H1 (cell line): Measurements from ENCODE around the gene GOSR1. TPM values are rescaled to one million over a fixed set of nuclear protein-coding genes. Genes with fewer than 3 reads are reported as not detected.
"Not testable (repeated sequence)": the region's sequence is repeated elsewhere in the genome, so short reads cannot be mapped to it uniquely, and the experiment has no call there.

Experiments
- CTCF ChIA-PET: fragments of 300-600 bp; sonication (Branson Sonifier 250); formaldehyde crosslinking; loops from one replicate; lab custom pipeline; 2021; ENCODE audit not compliant: partially characterized antibody; lab: Charles Lee
- POLR2A ChIA-PET: fragments of 300-600 bp; sonication (Branson Sonifier 250); formaldehyde crosslinking; loops from one replicate; lab custom pipeline; 2021; ENCODE audit warnings: inconsistent platforms; ENCODE audit not compliant: partially characterized antibody; lab: Charles Lee
- DNase-seq, 2 experiments: peaks; one replicate each; pipeline versions ENCODE4 v3.0.0 to v3.0.0-alpha.2; 2010 to 2022; ENCODE audit warnings: low spot score in 2 of 2, low read depth in 1 of 2, mixed read lengths in 1 of 2
- FAIRE-seq: peaks from 2 replicates; lab custom pipeline; 2011; peaks lifted over from hg19 to GRCh38; lab: Jason Lieb, UNC
- H2AFZ ChIP-seq: 2 replicates; pipeline ENCODE4 v1.8.1; 2012; ENCODE audit warnings: low read length, inconsistent platforms
- H2AK5ac ChIP-seq: 2 replicates; pipeline ENCODE4 v1.6.1; 2013; ENCODE audit warnings: low read depth, low read length
- H2BK120ac ChIP-seq: replicated peaks from 2 replicates; pipeline ENCODE3; 2013; ENCODE audit warnings: low read depth, low read length, inconsistent platforms
- H2BK12ac ChIP-seq: 2 replicates; pipeline ENCODE4 v1.6.1; 2013; ENCODE audit warnings: low read depth, low read length
- H2BK15ac ChIP-seq: 2 replicates; pipeline ENCODE4 v1.6.1; 2013; ENCODE audit warnings: low read length
- H2BK20ac ChIP-seq: 2 replicates; pipeline ENCODE4 v1.6.1; 2013; ENCODE audit warnings: low read length
- H2BK5ac ChIP-seq: 2 replicates; pipeline ENCODE4 v1.6.1; 2013; ENCODE audit warnings: low read depth, low read length
- H3K14ac ChIP-seq: 2 replicates; pipeline ENCODE4 v1.6.1; 2013; ENCODE audit warnings: inconsistent platforms; ENCODE audit not compliant: insufficient read length
- H3K18ac ChIP-seq: 2 replicates; pipeline ENCODE4 v1.6.1; 2013; ENCODE audit warnings: low read length; ENCODE audit errors: extremely low read depth
- H3K23ac ChIP-seq: 2 replicates; pipeline ENCODE4 v1.6.1; 2013; ENCODE audit warnings: inconsistent platforms; ENCODE audit not compliant: insufficient read length
- H3K23me2 ChIP-seq: 2 replicates; pipeline ENCODE4 v1.6.1; 2013; ENCODE audit warnings: low read depth, low read length
- H3K27ac ChIP-seq: 2 replicates; pipeline ENCODE4 v1.6.1; 2011; ENCODE audit warnings: low read depth, low read length, inconsistent platforms
- H3K27me3 ChIP-seq, 4 experiments: replicated peaks in 1 of 4; 1 replicate in 1 of 4; 2 replicates in 3 of 4; pipeline versions ENCODE4 v1.6.1 to v1.8.1; 2011 to 2013; ENCODE audit warnings: low read length in 3 of 4, mild to moderate bottlenecking in 3 of 4, inconsistent platforms in 2 of 4, mixed read lengths in 2 of 4, moderate library complexity in 1 of 4; ENCODE audit not compliant: control insufficient read depth in 3 of 4, insufficient read depth in 3 of 4; ENCODE audit errors: extremely low read depth in 1 of 4
- H3K36me3 ChIP-seq, 4 experiments: 2 replicates each; pipeline versions ENCODE4 v1.6.1 to v1.8.1; 2011 to 2013; ENCODE audit warnings: mild to moderate bottlenecking in 4 of 4, low read length in 3 of 4, moderate library complexity in 2 of 4, control low read depth in 1 of 4, inconsistent platforms in 1 of 4; ENCODE audit not compliant: insufficient read depth in 4 of 4, control insufficient read depth in 2 of 4
- H3K4ac ChIP-seq: replicated peaks from 2 replicates; pipeline ENCODE3; 2013; ENCODE audit warnings: low read length, low read depth, mixed read lengths, inconsistent platforms; ENCODE audit not compliant: insufficient read length
- H3K4me1 ChIP-seq, 4 experiments: replicated peaks in 1 of 4; 1 replicate in 1 of 4; 2 replicates in 3 of 4; pipeline versions ENCODE4 v1.6.1 to v1.8.1; 2011 to 2013; ENCODE audit warnings: low read length in 3 of 4, inconsistent platforms in 2 of 4, mixed read lengths in 1 of 4; ENCODE audit not compliant: insufficient read depth in 4 of 4, control insufficient read depth in 3 of 4
- H3K4me2 ChIP-seq, 2 experiments: 2 replicates each; pipeline versions ENCODE4 v1.6.1 to v1.8.1; 2011 to 2013; ENCODE audit warnings: low read depth in 2 of 2, low read length in 2 of 2, control low read depth in 1 of 2, inconsistent platforms in 1 of 2, mild to moderate bottlenecking in 1 of 2; ENCODE audit not compliant: insufficient read depth in 1 of 2
- H3K4me3 ChIP-seq, 4 experiments: fragments of 200-600, 300-600 bp in 1 of 4; sonication (generic), shearing (Covaris generic), sonication (Bioruptor Twin) in 1 of 4; 2 replicates each; pipeline versions ENCODE4 v1.5.1 to v1.8.1; 2011 to 2016; ENCODE audit warnings: low read length in 4 of 4, low read depth in 3 of 4, control low read depth in 2 of 4, inconsistent platforms in 2 of 4, mild to moderate bottlenecking in 2 of 4, mixed read lengths in 1 of 4, moderate library complexity in 1 of 4; ENCODE audit not compliant: insufficient read depth in 2 of 4; ENCODE audit errors: extremely low read depth in 1 of 4
- H3K56ac ChIP-seq: replicated peaks from 2 replicates; pipeline ENCODE3; 2013; ENCODE audit warnings: low read depth, mild to moderate bottlenecking, mixed read lengths, low read length, inconsistent platforms; ENCODE audit not compliant: insufficient read length
- H3K79me1 ChIP-seq: 2 replicates; pipeline ENCODE4 v1.6.1; 2013; ENCODE audit warnings: low read depth, low read length, control low read depth
- H3K79me2 ChIP-seq, 2 experiments: 2 replicates each; pipeline versions ENCODE4 v1.6.1 to v1.8.1; 2012 to 2013; ENCODE audit warnings: low read length in 2 of 2, mild to moderate bottlenecking in 2 of 2, inconsistent platforms in 1 of 2; ENCODE audit not compliant: insufficient read depth in 2 of 2, control insufficient read depth in 1 of 2
- H3K9ac ChIP-seq, 4 experiments: replicated peaks in 1 of 4; 1 replicate in 1 of 4; 2 replicates in 3 of 4; pipeline versions ENCODE4 v1.6.1 to v1.8.1; 2011 to 2013; ENCODE audit warnings: low read depth in 3 of 4, low read length in 3 of 4, control low read depth in 2 of 4, mild to moderate bottlenecking in 2 of 4, moderate library complexity in 2 of 4, inconsistent platforms in 1 of 4; ENCODE audit errors: extremely low read depth in 1 of 4
- H3K9me3 ChIP-seq, 2 experiments: 2 replicates each; pipeline versions ENCODE4 v1.6.1 to v1.8.1; 2012 to 2013; ENCODE audit warnings: mild to moderate bottlenecking in 2 of 2, moderate library complexity in 2 of 2, control low read depth in 1 of 2, inconsistent platforms in 1 of 2, low read depth in 1 of 2, low read length in 1 of 2, mixed read lengths in 1 of 2; ENCODE audit not compliant: insufficient read depth in 2 of 2
- H4K20me1 ChIP-seq, 2 experiments: replicated peaks in 1 of 2; 2 replicates each; pipeline versions ENCODE3 to v1.8.1; 2011 to 2013; ENCODE audit warnings: inconsistent platforms in 2 of 2, low read length in 2 of 2, mild to moderate bottlenecking in 1 of 2; ENCODE audit not compliant: insufficient read depth in 2 of 2, control insufficient read depth in 1 of 2
- H4K5ac ChIP-seq: 2 replicates; pipeline ENCODE4 v1.6.1; 2013; ENCODE audit warnings: low read length, low read depth, mixed read lengths, inconsistent platforms; ENCODE audit not compliant: insufficient read length
- H4K8ac ChIP-seq: 2 replicates; pipeline ENCODE4 v1.8.0; 2013; ENCODE audit warnings: mild to moderate bottlenecking, moderate library complexity, low read length, inconsistent platforms; ENCODE audit not compliant: insufficient read depth; ENCODE audit errors: extremely low read depth
- H4K91ac ChIP-seq: replicated peaks from 2 replicates; pipeline ENCODE3; 2013; ENCODE audit warnings: low read length, mixed read lengths, inconsistent platforms; ENCODE audit not compliant: insufficient read length
- WGBS, 2 experiments: shearing (Covaris generic) in 1 of 2; methylation state at CpG; one replicate each; pipeline versions ENCODE4 v1.1.6 to v1.1.7; 2013 to 2015; ENCODE audit warnings: low lambda C conversion rate in 2 of 2, mixed read lengths in 2 of 2, inconsistent platforms in 1 of 2, low coverage in 1 of 2, missing lambda C conversion rate in 1 of 2; ENCODE audit not compliant: insufficient replicate concordance in 2 of 2, insufficient coverage in 1 of 2, insufficient read length in 1 of 2; ENCODE audit errors: extremely low coverage in 1 of 2, missing lambda C conversion rate in 1 of 2; 5-methylcytosine and 5-hydroxymethylcytosine counted together
- polyA plus RNA-seq, 7 experiments: library from polyadenylated mRNA; depleted of rRNA in 3 of 7; stranded (reverse) in 5 of 7; unstranded in 2 of 7; fragments of >200 nt in 5 of 7; fragments of 200-250 nt in 2 of 7; gene quantifications; 1 replicate in 5 of 7; 2 replicates in 1 of 7; 4 replicates in 1 of 7; pipeline versions ENCODE4 v1.2.1 to v1.2.3, GENCODE V29; 2011 to 2013; ENCODE audit warnings: missing spikeins in 2 of 7, mixed read lengths in 2 of 7
- total RNA-seq: library from RNA; stranded (reverse); fragmentation: NEBNext Ultra II Directional; extraction: Animal tissue kit (Norgen Biotek cat#: 25700); gene quantifications from 2 replicates; pipeline ENCODE4 v1.2.1, GENCODE V29; 2021

Gene GOSR1
- total and polyA plus RNA-seq, 2 of the 8 experiments (the other 6 are each of a cell fraction or from before 2014, with no cell fraction given): 9.2 to 43.3 TPM

DNA sequence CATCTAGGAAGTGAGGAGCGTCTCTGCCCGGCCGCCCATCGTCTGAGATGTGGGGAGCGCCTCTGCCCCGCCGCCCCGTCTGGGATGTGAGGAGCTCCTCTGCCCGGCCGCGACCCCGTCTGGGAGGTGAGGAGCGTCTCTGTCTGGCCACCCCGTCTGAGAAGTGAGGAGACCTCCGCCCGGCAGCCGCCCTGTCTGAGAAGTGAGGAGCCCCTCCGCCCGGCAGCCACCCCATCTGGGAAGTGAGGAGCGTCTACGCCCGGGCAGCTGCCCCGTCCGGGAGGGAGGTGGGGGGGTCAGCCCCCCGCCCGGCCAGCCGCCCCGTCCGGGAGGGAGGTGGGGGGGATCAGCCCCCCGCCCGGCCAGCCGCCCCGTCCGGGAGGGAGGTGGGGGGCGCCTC lies 46.0 kb downstream of the GOSR1 start:
- H3K23ac ChIP-seq, H2BK15ac ChIP-seq, H3K4me2 ChIP-seq, H3K79me2 ChIP-seq, H3K18ac ChIP-seq, DNase-seq, H3K4me3 ChIP-seq, H3K23me2 ChIP-seq, H3K4me1 ChIP-seq, H3K56ac ChIP-seq, H3K9ac ChIP-seq, H3K79me1 ChIP-seq, H2BK12ac ChIP-seq, H2BK20ac ChIP-seq, H3K14ac ChIP-seq, H4K5ac ChIP-seq, H2BK120ac ChIP-seq, POLR2A ChIA-PET, H4K91ac ChIP-seq, H2AK5ac ChIP-seq, H3K4ac ChIP-seq, H3K27me3 ChIP-seq, CTCF ChIA-PET, H4K20me1 ChIP-seq, H2AFZ ChIP-seq, H2BK5ac ChIP-seq, H4K8ac ChIP-seq, H3K27ac ChIP-seq, FAIRE-seq: not testable (repeated sequence)
- Histone ChIP-seq H3K36me3 (peaks cover 0 to 36% (median 23%) of the 10 kb centered on the region in 4 experiments; a peak in 7 of 8 replicates), H3K9me3 (peaks cover 8 to 17% of the 10 kb centered on the region in 2 experiments; a peak in 3 of 4 replicates)
- 94% methylated on average over 7 of the region's 35 CpGs; no CpG with 5 or more reads in 1 of the 2 experiments for WGBS, 2 experiments
